GM21529 (cell line): Measurements from ENCODE around the gene ROBO1.
A peak's percentile ranks its signal among the peaks of the same experiment; 100 is the strongest.
"Not testable (repeated sequence)": the region's sequence is repeated elsewhere in the genome, so short reads cannot be mapped to it uniquely, and the experiment has no call there.

ENCODE experiments used
- ATAC-seq: cut with Tn5 transposase; IDR thresholded peaks from one replicate; pipeline ENCODE4 v1.9.1; 2021; ENCODE audit not compliant: unreplicated experiment

Gene ROBO1

DNA sequence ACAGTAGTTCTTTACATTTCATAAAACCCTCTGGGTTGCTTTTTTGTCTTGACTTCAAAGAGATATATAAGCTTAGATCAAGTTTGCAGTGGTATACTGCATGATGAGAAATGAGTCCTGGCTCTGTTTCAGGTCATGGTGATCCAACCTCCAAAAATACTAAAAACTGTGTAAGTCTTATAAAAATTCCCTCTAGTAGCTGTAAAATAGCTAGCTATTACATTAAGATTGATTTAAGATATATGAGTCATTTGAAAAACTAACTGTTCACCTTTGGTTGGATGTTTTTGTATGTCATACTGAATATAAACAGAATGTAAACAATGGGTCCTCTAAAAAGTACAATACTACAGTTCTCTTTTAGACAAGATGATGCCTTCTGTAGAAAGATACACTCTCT, 879.2 kb downstream of the ROBO1 start:
- no peak for ATAC-seq

DNA sequence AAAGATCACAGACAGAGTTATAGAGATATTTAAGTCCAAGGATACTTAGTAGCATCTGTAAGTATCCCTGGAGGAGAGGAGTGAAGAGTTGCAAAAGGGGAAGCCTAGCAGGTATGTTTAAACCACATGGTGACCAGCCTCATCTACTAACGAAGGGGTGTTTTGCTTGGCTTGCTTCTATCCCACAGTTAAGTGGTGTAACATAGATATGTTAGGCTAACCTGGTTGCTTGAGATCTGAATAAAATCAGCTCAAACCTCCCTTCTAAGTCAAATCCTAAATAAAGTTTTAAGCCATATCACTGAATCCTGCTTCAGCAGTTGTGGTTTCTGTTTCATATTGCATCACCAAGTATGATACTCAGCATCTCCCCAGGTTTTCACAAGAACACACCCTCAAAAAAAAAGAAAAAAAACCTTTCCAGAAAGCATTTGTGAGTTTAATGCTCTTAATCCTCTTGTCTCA, 880.2 kb downstream of the ROBO1 start:
- peak; percentile 52 for ATAC-seq

DNA sequence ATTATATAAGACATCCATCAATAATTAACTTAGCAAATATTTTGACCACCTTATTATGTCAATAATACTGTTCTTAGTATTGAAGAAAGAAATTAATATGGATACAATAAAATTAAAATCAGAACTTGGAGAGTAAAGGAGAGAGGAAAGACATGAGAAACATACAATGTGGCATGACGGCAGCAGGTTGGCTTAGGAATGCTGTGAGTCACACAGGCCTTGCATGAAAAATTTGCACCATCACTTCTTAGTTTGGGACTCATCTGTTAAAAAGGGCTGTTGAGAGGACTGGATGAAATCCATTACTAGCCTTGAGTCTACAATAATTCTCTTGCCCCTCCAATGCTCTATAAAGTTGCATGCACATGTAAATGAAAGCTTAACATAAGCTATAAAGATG, 880.8 kb downstream of the ROBO1 start:
- ATAC-seq = no peak

DNA sequence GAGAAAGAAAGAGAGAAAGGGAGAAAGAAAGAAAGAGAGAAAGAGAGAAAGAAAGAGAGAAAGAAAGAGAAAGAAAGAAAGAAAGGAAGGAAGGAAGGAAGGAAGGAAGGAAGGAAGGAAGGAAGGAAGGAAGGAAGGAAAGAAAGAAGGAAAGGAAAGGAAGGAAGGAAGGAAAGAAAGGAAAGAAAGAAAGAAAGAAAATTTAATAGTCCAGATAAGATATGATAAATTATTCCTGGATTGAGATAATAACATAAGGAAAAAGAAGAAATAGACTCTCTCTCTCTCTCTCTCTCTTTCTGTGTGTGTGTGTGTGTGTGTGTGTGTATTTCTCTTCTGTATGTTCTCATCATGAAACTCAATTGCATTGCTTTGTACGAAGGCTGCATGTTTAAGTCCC, 883.2 kb downstream of the ROBO1 start:
- ATAC-seq = not testable (repeated sequence)

DNA sequence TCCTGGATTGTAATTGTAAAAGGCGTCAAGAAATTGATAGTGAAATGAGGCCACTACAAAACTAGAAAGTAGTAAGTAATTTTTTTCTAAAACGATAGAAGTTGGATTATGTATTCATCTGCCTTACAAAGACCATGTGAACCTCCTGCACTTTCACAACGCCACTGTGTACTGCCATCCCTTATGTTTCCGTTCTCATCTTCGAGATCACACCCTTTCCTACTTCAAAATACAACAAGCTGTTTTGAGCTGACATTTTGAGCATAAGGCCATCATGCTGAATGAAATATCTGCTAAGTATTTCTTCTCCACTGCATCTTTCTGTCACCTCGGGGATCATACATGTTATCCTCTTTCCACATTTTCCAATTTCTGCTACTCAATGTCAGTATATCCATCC, 885.5 kb downstream of the ROBO1 start:
- ATAC-seq = no peak

DNA sequence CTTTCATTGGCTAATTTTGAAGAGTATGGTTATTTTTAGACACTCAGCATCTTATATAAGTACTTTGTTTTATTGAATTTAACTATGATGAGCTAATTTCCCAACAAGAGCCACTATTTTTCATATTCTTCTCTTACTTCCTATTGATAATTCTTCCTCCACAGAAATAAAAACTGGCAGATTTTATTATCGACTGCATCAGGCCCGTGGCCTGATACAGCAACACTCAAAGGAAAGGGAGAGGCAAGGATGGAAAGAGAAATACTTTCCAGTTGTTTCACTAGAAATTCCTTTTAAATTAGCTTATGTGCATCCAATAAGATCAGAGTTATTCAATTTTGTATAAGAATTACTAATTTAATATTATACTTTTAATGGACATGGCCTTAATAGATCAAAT, 886.3 kb downstream of the ROBO1 start:
- ATAC-seq = no peak

DNA sequence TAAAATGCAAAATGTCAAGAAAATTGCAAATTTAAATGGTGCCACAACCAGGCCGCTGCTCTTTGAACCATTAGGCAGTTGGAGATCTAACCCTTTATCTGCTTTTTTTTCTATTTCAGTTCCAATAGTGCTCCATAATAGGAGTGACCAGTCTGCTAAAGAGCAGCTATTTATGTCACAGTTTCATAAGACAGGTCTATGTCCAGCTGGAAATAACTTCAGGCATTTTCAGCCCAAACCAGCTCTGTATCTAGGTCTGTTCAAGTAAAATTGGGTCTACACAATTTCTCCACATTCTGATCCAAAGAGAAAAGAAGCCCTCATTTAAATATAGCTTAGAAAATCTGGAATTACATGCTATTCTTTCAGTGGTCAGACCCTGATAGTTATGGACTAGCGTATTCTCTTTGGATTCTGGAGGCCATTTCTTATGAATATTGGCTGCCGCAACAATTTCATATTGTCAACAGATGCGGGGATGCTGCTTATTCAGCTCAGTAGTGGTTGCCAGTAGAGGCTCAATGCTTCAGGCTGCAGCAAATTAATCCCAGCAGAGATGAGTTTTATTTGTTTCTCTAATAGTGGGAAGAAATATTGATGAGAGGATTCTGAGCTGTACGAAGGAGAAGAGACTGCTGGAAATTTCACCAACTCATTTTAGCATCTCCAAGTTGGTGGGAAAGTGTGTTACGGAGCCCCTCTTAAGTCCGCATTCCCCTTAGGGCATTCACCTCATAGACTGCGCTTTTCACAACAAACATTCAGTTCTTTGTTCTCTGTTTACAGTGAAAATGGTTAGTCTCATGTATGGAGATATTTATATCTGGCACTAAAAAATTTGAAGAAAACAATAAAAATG, 887.0 kb downstream of the ROBO1 start:
- ATAC-seq = no peak

DNA sequence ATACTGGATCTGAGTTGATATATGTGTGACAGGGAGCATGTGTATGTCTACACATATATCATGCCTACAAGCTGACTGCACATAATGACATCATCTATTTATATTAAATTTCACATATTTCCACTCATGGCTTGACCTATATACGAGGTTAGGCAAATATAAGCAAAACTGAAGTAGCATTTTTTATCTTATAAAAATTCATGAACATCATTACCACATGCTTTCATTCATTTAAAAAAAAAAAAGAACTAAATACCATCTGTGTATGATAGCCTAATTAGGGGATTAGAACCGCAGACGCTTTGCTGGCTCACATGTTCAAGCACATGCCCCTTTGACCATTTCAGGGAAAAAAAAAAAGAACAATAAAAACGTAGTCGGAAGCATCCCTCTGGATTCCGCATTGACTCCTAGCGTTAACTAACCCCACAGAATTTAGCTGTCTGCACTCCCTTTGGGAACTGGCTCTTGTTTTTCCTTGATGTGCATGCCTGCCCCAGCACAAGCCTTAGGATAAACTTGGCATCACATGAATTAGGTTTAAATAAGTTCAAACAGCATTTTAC, 888.4 kb downstream of the ROBO1 start:
- no peak for ATAC-seq

DNA sequence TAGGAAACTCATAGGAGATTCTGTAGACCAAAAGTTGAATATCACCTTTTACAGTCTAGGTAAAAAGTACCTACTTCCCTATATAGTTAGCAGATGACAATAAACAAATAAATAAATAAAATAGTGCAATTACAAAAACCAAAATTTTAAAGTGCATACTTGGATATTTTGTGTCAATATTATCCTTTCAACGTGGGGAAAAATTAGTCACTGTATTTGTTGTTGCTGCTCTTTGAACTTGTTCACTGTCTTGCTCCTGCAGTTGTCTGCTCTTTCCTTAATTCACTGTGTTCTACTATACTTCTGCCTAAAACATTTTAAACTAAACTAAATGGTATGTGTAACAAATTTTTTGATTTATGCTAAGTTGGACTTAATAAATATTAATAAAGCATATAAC, 889.0 kb downstream of the ROBO1 start:
- no peak for ATAC-seq

DNA sequence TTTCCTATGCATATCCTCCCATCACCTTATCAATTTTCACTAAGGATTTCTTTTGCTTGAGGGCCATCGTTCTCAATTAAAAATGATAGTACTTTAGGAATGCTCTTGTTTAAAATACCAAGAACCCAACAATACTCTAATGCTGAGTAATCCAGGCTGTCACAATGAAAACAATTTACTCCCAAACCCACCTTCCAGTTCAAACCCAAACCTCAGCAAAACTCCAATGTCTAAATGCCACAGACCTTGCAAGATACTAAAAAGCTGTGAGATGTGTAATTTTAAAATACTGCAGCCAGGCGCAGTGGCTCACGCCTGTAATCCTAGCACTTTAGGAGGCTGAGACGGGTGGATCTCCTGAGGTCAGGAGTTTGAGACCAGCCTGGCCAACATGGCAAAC, 889.8 kb downstream of the ROBO1 start:
- ATAC-seq = no peak

DNA sequence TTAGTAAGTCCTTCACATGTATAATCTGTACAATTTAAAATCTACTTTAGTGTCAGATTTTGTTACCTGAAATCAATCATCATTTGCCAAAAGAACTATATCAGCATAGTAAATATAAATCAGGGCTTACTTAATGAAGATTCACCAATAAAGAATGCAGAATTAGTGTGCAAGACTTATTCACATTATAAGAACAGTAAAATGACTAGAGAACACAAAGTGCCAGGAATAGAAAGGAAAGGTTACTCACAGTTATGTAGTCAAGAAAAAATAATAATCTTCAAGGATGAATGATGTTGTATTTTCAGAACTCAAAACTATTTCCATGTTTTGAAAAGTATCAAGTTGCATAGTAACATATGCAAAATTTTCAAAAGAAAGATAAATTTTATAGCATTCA, 891.9 kb downstream of the ROBO1 start:
- no peak for ATAC-seq

DNA sequence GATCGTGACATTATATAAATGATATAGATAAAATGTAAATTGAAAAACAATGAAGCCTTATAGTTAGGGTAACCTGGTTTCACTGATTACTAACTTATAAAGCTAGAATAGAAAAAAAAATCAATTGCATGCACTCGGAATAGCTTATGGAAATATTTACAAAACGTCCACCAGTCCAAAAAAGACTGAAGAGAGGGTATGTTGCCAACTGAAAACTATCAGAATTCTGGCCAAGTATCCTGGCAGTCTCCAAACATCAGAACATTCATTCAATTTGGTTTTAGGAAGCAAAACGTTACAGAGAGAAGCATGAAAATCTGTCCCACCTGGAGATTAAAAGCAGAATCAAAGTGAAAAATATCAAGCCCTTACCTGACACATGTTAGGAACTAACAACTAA, 892.4 kb downstream of the ROBO1 start:
- ATAC-seq = no peak

DNA sequence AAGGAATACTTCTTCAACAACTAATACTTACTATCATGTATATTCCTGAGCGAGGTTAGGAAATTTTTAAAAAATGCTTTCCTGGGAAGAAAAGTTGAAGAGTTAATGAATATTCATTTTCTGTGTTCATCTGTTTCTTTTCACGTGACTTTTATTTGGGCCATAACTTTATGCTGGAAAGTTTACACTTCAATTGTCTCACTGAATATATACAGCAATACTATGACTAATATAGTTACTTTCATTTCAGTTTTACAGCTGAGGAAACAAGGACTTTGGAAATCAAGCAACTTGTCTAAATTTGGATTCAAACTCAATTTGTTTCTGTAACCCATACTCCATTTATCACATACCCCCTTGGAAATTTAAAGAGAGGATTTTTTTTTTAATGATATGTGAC, 894.2 kb downstream of the ROBO1 start:
- no peak for ATAC-seq

DNA sequence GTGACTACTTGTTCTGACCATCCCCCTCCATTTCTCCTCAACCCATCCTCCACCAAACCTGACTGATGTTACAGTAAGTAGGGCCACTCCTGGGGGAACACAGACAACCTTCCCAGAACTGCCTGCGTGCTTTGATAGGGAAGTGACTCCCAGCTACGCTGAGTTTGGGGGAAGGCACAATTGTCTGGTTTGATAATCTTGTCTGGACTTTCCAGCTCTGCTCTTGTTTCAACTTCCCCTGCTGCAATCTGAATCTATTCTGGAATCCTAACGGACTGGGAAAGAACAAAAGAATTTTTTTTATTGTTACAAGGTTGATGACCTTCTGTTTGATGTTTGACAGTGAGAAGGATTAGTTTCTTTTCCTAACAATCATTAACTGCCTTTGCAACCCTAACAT, 895.6 kb downstream of the ROBO1 start:
- ATAC-seq = no peak

DNA sequence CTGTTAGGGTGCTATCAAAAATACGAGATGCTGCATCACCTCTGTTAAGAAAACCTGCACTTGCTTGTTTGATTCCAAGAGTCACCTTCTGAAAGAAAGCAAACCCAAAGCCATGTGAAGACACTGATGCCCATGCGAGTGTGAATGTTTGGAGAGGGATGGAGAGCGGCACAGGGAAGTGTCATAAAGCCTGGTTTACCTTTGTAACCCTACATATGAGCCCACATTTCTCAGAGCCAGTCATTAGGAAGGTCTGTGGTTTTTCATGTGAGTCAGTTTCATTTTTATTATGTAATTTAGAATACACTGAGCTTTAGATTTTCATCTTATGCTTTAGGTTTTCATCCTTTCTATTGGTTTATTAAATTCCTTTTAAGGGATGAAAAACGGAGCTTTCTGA, 896.8 kb downstream of the ROBO1 start:
- ATAC-seq = peak; percentile 67

DNA sequence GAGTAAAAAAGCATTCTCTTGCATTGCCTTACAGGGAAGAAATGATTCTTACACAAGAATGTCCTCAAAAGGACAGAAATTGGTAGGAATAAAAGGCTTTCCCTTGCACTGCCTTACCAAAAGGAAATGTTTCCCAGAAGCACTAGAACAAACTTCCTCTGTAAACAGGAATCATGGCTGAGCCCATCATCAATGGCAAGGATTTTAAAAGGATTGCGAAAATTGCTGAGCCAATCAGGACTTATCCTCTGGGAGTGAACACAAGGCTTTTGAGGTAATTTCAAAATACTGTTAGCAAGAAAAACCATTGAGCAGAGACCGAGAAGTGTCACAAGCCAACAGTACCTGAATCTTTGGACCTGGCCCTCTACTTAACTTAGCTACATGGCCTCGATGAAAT, 897.3 kb downstream of the ROBO1 start:
- no peak for ATAC-seq

DNA sequence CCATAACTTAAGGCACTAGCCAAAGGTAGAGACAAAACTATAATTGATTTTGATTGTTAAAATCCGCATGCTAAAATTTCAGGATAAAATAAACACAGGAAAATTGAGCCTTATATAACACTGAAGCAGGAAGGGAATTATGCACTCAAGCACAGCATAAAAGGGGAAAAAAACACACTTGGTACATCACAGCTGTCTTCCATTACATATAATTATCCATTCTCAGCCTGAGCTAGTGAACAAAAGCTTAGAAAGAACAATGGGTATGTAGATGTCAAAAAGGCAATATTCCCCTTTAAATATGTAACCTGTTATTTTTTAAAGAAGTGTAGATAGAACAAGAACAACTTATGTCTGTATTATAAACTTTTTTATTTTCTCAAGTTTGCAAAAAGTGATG, 899.2 kb downstream of the ROBO1 start:
- no peak for ATAC-seq

DNA sequence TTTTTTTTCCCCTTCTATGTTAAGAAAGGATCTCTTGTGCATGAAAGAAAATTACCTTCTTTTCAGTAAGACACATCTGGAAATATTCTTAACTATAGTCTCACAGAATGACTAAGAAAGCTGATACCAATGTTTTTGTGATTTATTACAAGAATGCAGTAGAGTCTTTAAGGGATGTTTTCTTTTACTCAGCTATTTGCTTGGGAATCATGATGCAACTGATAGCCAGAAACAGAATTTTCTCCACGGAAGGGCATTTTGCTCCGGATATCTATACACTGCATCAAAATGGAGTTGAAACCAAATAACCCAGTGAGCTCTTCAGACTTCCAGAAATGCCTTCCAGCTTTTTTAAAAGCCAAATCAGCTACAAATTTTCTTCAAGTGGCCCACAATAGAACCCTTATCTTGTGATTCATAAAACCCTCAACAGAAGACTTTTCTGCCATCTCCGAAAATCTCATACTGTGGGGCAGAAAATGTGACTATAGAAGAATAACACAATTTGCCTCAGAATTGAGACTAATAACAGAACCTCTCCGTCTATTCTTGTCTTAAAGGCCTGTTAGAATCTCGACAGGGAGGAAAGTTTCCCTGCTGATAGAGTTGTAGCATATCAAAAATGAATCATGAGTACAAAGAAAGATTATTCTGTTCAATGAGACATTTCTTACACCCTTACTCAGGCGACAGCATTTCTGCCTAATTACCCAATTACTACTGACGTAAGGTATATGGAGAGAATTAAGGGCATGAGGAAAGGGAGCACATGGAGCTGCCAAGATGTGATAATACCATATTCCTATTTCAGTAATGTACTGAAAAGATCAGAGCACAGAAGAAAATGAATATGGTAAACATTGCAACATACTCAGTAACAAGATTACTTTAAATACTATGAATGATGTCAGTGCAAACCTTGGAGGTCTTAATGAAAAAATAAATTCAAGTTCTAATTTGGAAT, 900.1 kb downstream of the ROBO1 start:
- no peak for ATAC-seq

DNA sequence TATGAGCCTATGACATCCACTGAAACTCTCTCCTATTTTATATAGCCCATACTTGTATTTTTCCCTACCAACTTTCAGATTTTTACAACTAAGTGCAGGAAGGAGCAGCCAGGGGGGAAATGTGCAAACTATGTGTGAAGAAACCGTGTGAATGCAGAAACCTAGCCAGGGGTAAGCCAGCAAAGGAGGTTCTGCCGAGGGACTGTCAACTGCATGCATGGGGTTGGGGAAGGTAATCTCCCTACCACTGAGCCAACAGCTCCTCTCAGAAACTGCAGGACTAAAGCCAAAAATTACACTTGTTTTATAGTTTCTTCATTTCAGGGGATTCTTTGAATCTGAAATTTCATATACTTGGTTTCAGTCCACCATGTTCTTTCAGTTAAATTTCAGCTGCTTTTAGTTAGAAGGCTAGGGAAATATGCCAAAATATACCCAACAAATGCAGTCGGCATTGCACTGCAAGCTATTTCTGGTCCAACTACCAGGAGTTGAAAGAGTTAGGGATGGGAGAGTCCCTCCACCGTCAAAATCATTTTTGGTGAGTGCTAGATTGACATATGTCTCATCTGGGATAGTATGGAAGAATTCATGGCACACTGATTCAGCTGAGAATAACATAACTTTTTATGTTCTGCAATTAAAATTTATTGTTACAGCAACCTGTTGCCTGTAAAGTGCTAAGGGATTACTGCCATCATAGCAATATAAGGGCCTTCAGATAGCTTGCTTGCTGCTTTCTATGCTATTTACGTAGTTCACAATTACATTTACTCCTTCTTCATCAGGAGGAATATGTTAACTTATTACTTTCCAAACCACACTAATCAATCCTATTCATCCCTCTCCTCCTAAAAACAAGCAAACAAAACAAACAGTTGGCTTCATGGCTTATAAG, 904.2 kb downstream of the ROBO1 start:
- no peak for ATAC-seq

DNA sequence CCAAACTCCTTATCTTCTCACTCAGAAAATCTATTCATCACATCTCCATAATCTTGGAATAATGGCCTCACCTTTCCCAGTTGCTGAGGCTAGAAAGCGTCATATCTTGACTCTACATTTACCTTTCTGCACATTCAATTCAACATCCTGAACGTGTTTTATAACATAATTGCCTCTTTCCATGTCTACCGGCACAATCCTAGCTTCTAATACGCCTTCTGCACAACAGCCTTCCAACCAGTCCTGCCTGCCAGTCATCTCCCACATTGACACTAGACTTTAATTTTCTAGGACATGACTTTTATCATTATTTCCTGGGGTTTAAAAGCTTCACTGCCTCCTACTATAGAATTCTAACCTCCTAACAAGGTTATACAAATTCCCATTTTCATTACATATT, 906.6 kb downstream of the ROBO1 start:
- ATAC-seq = no peak

DNA sequence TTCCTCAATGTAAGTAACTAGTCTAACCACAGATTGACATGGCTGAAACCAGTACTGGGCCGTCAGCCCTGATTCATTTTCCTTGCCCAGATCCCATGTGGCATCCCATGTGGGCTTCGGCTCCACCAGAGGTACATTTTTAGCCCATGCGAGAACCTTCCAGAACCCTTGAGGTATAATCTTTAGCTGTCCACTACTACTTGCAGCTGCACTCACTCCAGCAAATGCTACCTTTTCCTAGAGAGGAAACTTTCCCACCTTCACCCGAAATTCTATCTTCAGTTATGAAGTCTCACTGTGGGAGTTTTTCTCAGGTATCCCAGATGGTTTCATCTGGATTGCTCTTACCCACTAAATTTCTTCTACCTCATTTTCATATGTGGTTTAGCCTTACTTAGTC, 907.2 kb downstream of the ROBO1 start:
- no peak for ATAC-seq
